Kidney epithelial cell (primary cell): ENCODE results near the gene EML1. TPM values are rescaled to one million over a fixed set of nuclear protein-coding genes. Genes with fewer than 3 reads are reported as not detected.

Experiments
- DNase-seq: peaks from one replicate; pipeline ENCODE4 v3.0.0-alpha.2; 2010; ENCODE audit warnings: low read depth
- H3K27me3 ChIP-seq: 2 replicates; pipeline ENCODE4 v1.6.0; 2011; ENCODE audit warnings: low read length; ENCODE audit not compliant: control insufficient read depth, insufficient read depth
- H3K36me3 ChIP-seq: 2 replicates; pipeline ENCODE4 v1.5.1; 2011; ENCODE audit warnings: low read length; ENCODE audit not compliant: control insufficient read depth, insufficient read depth
- H3K4me3 ChIP-seq: 2 replicates; pipeline ENCODE4 v1.5.1; 2011; ENCODE audit warnings: low read depth, mild to moderate bottlenecking, control low read depth, low read length
- CTCF ChIP-seq: IDR thresholded peaks from 2 replicates; pipeline ENCODE4 v1.5.1; 2011; ENCODE audit warnings: mild to moderate bottlenecking, moderate library complexity, low read length, control low read depth, inconsistent platforms; ENCODE audit not compliant: insufficient read depth, poor library complexity, severe bottlenecking
- total RNA-seq: library from RNA; depleted of rRNA; stranded (reverse); fragments of >200 nt; gene quantifications from 2 replicates; pipeline ENCODE4 v1.2.3, GENCODE V29; 2015

The EML1 gene
- total RNA-seq = 6.4 and 11.6 TPM in 2 replicates

- no peaks in the 10 kb centered on the region for H3K36me3 ChIP-seq
- peak; percentile 39 for DNase-seq
- H3K27me3 ChIP-seq = no peaks in the 10 kb centered on the region
- TF ChIP-seq CTCF = no peak
- peak within 1 kb of the TSS; percentile 57 for H3K4me3 ChIP-seq
Observed at GRCh38 chr14:99793213-99794150, at the start of gene EML1. Gene EML1 (plus strand): TSS chr14:99793413. CDS start chr14:99793477, 64 bp downstream.

- DNase-seq = no peak
- Histone ChIP-seq H3K4me3 (no peak overlapping the region), H3K27me3 (peaks cover 13% of the 10 kb centered on the region), H3K36me3 (no peaks in the 10 kb centered on the region)
- no peak for TF ChIP-seq CTCF
Observed at GRCh38 chr14:99744199-99744872, 48.9 kb upstream of the EML1 start.

- no peak for DNase-seq
- Histone ChIP-seq H3K4me3 (no peak overlapping the region), H3K36me3 (no peaks in the 10 kb centered on the region), H3K27me3 (peaks cover 13% of the 10 kb centered on the region)
- TF ChIP-seq CTCF = no peak
Observed at GRCh38 chr14:99744873-99745224, 48.4 kb upstream of the EML1 start.

GRCh38 chr14:99745307-99745951 lies 47.8 kb upstream of the EML1 start:
- no peak for DNase-seq
- H3K36me3 ChIP-seq = no peaks in the 10 kb centered on the region
- H3K4me3 ChIP-seq = no peak overlapping the region
- no peak for TF ChIP-seq CTCF
- peaks cover 9% of the 10 kb centered on the region for H3K27me3 ChIP-seq

- Histone ChIP-seq H3K27me3 (peaks cover 5% of the 10 kb centered on the region), H3K36me3 (no peaks in the 10 kb centered on the region), H3K4me3 (no peak overlapping the region)
- TF ChIP-seq CTCF = no peak
- DNase-seq = no peak
Observed at GRCh38 chr14:99747167-99747566, 46.0 kb upstream of the EML1 start.
